HCT116 (cell line): ENCODE results near the gene MYBPHL. TPM values are rescaled to one million over a fixed set of nuclear protein-coding genes. Genes with fewer than 3 reads are reported as not detected.
A peak's percentile ranks its signal among the peaks of the same experiment; 100 is the strongest.

ENCODE experiments used
- ATAC-seq: fragments of 200-7000 bp; cut with Tn5 transposase; 2 replicates; pipeline ENCODE4 v1.9.1; 2020; ENCODE audit warnings: mild to moderate bottlenecking, moderate library complexity
- BruUV-seq: library from RNA; stranded (reverse); fragments of 400-500 nt; replicated peaks from 2 replicates; lab custom pipeline; 2021; lab: Mats Ljungman, UMichigan
- CTCF ChIA-PET: fragments of 300-600 bp; sonication (Branson Sonifier 250); formaldehyde crosslinking; loops from one replicate; lab custom pipeline; 2021; ENCODE audit warnings: antibody characterized with exemption; lab: Charles Lee
- POLR2A ChIA-PET: fragments of 300-600, 350-600 bp; sonication (Branson Sonifier 250); formaldehyde crosslinking; loops from one replicate; lab custom pipeline; 2021; ENCODE audit warnings: antibody characterized with exemption; lab: Charles Lee
- RAD21 ChIA-PET, 2 experiments: fragments of 300-600 bp; sonication (Branson Sonifier 250); formaldehyde crosslinking; loops; one replicate each; lab custom pipeline; 2023; ENCODE audit warnings: low total read pairs in 2 of 2; ENCODE audit not compliant: uncharacterized antibody in 2 of 2, unreplicated experiment in 2 of 2, low non-redundant PET in 1 of 2; lab: Charles Lee
- DNase-seq: peaks from one replicate; pipeline ENCODE4 v3.0.0-alpha.2; 2010; ENCODE audit warnings: low read depth, low spot score
- H2AFZ ChIP-seq: fragments of 200-600 bp; shearing (Covaris generic), sonication (generic); 2 replicates; pipeline ENCODE4 v1.6.1; 2017; ENCODE audit warnings: low read depth, mixed run types, mixed read lengths, antibody characterized with exemption, low read length; ENCODE audit not compliant: poor library complexity, severe bottlenecking
- H3K27ac ChIP-seq: 2 replicates; pipeline ENCODE4 v1.5.1; 2012; ENCODE audit warnings: low read depth, low read length
- H3K27me3 ChIP-seq: fragments of 200-600 bp; sonication (generic); 2 replicates; pipeline ENCODE4 v1.6.1; 2016; ENCODE audit warnings: mixed run types, low read length, mixed read lengths; ENCODE audit not compliant: insufficient read depth
- H3K36me3 ChIP-seq, 2 experiments: fragments of 200-500 bp in 1 of 2; fragments of 200-600 bp in 1 of 2; sonication (Bioruptor generic) in 1 of 2; sonication (generic) in 1 of 2; 2 replicates each; pipeline versions ENCODE4 v1.5.1 to v1.6.1; 2014 to 2016; ENCODE audit warnings: low read length in 2 of 2, inconsistent platforms in 1 of 2, mixed read lengths in 1 of 2, mixed run types in 1 of 2; ENCODE audit not compliant: insufficient read depth in 2 of 2, control insufficient read depth in 1 of 2
- H3K4me1 ChIP-seq, 2 experiments: fragments of 200-600 bp in 1 of 2; sonication (generic) in 1 of 2; 2 replicates each; pipeline versions ENCODE4 v1.5.1 to v1.6.1; 2012 to 2017; ENCODE audit warnings: low read length in 2 of 2, inconsistent platforms in 1 of 2, mild to moderate bottlenecking in 1 of 2, mixed read lengths in 1 of 2, mixed run types in 1 of 2, moderate library complexity in 1 of 2; ENCODE audit not compliant: insufficient read depth in 2 of 2, control insufficient read depth in 1 of 2
- H3K4me2 ChIP-seq: fragments of 200-600 bp; sonication (generic); 2 replicates; pipeline ENCODE4 v1.6.1; 2017; ENCODE audit warnings: mixed run types, low read length, mixed read lengths
- H3K4me3 ChIP-seq, 2 experiments: fragments of 200-600 bp in 1 of 2; sonication (generic) in 1 of 2; replicated peaks in 1 of 2; 2 replicates each; pipeline ENCODE4 v1.5.1; 2011 to 2016; ENCODE audit warnings: low read length in 2 of 2, control low read depth in 1 of 2, low read depth in 1 of 2, mild to moderate bottlenecking in 1 of 2, mixed read lengths in 1 of 2, mixed run types in 1 of 2
- H3K79me2 ChIP-seq: fragments of 200-600 bp; sonication (generic); 2 replicates; pipeline ENCODE4 v1.6.1; 2017; ENCODE audit warnings: mild to moderate bottlenecking, mixed run types, low read length, moderate library complexity, mixed read lengths; ENCODE audit not compliant: insufficient read depth
- H3K9ac ChIP-seq: fragments of 200-600 bp; sonication (generic); 2 replicates; pipeline ENCODE4 v1.6.1; 2016; ENCODE audit warnings: low read length, mixed read lengths
- H3K9me2 ChIP-seq: fragments of 200-600 bp; sonication (generic), shearing (Covaris generic); 2 replicates; pipeline ENCODE4 v1.6.1; 2017; ENCODE audit warnings: mixed run types, mild to moderate bottlenecking, moderate library complexity; ENCODE audit not compliant: insufficient read depth
- H3K9me3 ChIP-seq, 2 experiments: fragments of 200-500 bp in 1 of 2; fragments of 200-600 bp in 1 of 2; sonication (Bioruptor generic) in 1 of 2; sonication (generic) in 1 of 2; 2 replicates each; pipeline ENCODE4 v1.6.1; 2014 to 2017; ENCODE audit warnings: low read length in 2 of 2, mixed read lengths in 2 of 2, inconsistent platforms in 1 of 2, low read depth in 1 of 2, mild to moderate bottlenecking in 1 of 2, mixed run types in 1 of 2, moderate library complexity in 1 of 2; ENCODE audit not compliant: control insufficient read depth in 1 of 2, insufficient read depth in 1 of 2
- H4K20me1 ChIP-seq: fragments of 200-600 bp; sonication (generic), shearing (Covaris generic); 2 replicates; pipeline ENCODE4 v1.6.1; 2017; ENCODE audit warnings: mixed run types, mild to moderate bottlenecking, moderate library complexity; ENCODE audit not compliant: insufficient read depth
- CBX3 ChIP-seq: IDR thresholded peaks from 2 replicates; pipeline ENCODE4 v1.6.1; 2012; ENCODE audit warnings: low read depth
- CEBPB ChIP-seq: IDR thresholded peaks from 2 replicates; pipeline ENCODE4 v1.6.1; 2012; ENCODE audit warnings: low read depth
- EZH2 ChIP-seq: fragments of 200-600 bp; sonication (generic); IDR thresholded peaks from 2 replicates; pipeline ENCODE4 v1.6.1; 2017; ENCODE audit warnings: antibody characterized with exemption, mixed run types
- MAX ChIP-seq: IDR thresholded peaks from 2 replicates; pipeline ENCODE4 v1.6.1; 2012
- POLR2AphosphoS5 ChIP-seq: IDR thresholded peaks from 2 replicates; pipeline ENCODE4 v1.6.1; 2011; ENCODE audit warnings: mild to moderate bottlenecking, low read depth, low read length, moderate library complexity
- RAD21 ChIP-seq: IDR thresholded peaks from 2 replicates; pipeline ENCODE4 v1.6.1; 2012; ENCODE audit warnings: low read depth, mild to moderate bottlenecking
- SP1 ChIP-seq: IDR thresholded peaks from 2 replicates; pipeline ENCODE4 v1.6.1; 2012; ENCODE audit warnings: low read depth
- TCF7L2 ChIP-seq: IDR thresholded peaks from 2 replicates; pipeline ENCODE4 v1.7.0; 2011; ENCODE audit warnings: borderline replicate concordance, inconsistent platforms; ENCODE audit not compliant: insufficient read depth, insufficient read length; ENCODE audit errors: extremely low read depth
- YY1 ChIP-seq: IDR thresholded peaks from 2 replicates; pipeline ENCODE4 v1.6.1; 2011; ENCODE audit warnings: low read length, low read depth, moderate library complexity, mild to moderate bottlenecking; ENCODE audit not compliant: insufficient replicate concordance; ENCODE audit errors: extremely low read depth
- ZNF274 ChIP-seq: fragments of 200-500 bp; sonication (Bioruptor generic); IDR thresholded peaks from 2 replicates; pipeline ENCODE4 v1.6.1; 2014; ENCODE audit warnings: mild to moderate bottlenecking, low read depth, low read length, inconsistent platforms
- intact Hi-C: fragments of 100-400 bp; cut with micrococcal nuclease; formaldehyde crosslinking; loops from 2 replicates; pipeline ENCODE4 v1.10.0; 2022
- total RNA-seq: library from RNA; stranded (reverse); gene quantifications from one replicate; pipeline ENCODE4 v1.2.1, GENCODE V29; 2021; ENCODE audit not compliant: unreplicated experiment
- TF ChIP-seq, protein P1 (sequence below): IDR thresholded peaks from 2 replicates; pipeline ENCODE4 v1.6.1; 2011; ENCODE audit warnings: mild to moderate bottlenecking, low read length, moderate library complexity; ENCODE audit not compliant: insufficient replicate concordance; ENCODE audit errors: extremely low read depth
- TF ChIP-seq, protein P2 (sequence below): IDR thresholded peaks from 2 replicates; pipeline ENCODE4 v1.6.1; 2012; ENCODE audit warnings: low read depth
- TF ChIP-seq, protein P3 (sequence below), 3 experiments: fragments of 200-600 bp in 1 of 3; sonication (generic) in 1 of 3; IDR thresholded peaks in 2 of 3; conservative IDR thresholded peaks in 1 of 3; 2 replicates each; pipeline ENCODE4 v1.5.1; 2012 to 2017; ENCODE audit warnings: low read depth in 2 of 3, low read length in 2 of 3, antibody characterized with exemption in 1 of 3, borderline replicate concordance in 1 of 3, control low read depth in 1 of 3, mild to moderate bottlenecking in 1 of 3, mixed read lengths in 1 of 3, mixed run types in 1 of 3, moderate library complexity in 1 of 3; ENCODE audit not compliant: insufficient read depth in 1 of 3

MYBPHL gene
- total RNA-seq, 1 experiment from 2014 or later = 1.0 TPM

- intact Hi-C loops = loop anchor here (2.0 kb wide), 5 partner anchors 63 to 435 kb away; no protein-coding TSS in a partner anchor
- H3K4me3 ChIP-seq = no peak overlapping the region
- ChIA-PET POLR2A (interaction anchor here (0.6 kb wide), 1 partner anchor 301 kb away, joined by 3 read pairs; the partner anchor contains the start of gene CLCC1), CTCF (interaction anchor here (0.6 to 1.0 kb wide), 6 partner anchors 21 to 947 kb away, joined by 3 to 7 read pairs (median 3); a partner anchor contains a TSS), RAD21 (no interaction called here)
- no peak overlapping the region for H2AFZ ChIP-seq
- peak; percentile 96 for ATAC-seq
- H3K9ac ChIP-seq = no peak overlapping the region
- H3K27ac ChIP-seq = peak overlapping the region; percentile 2; the same call in 1 of the 2 replicates
- H3K9me3 ChIP-seq = no peaks in the 10 kb centered on the region
- H3K79me2 ChIP-seq = no peaks in the 10 kb centered on the region
- peak; percentile 88 for DNase-seq
- H3K4me2 ChIP-seq = no peak overlapping the region
- H3K36me3 ChIP-seq = peaks cover 0 to 4% of the 10 kb centered on the region in 2 experiments; a peak in 1 of 4 replicates
- no peaks in the 10 kb centered on the region for H3K9me2 ChIP-seq
- H3K27me3 ChIP-seq = no peaks in the 10 kb centered on the region
- H4K20me1 ChIP-seq = no peaks in the 10 kb centered on the region
- TF ChIP-seq MAX (peak; percentile 88), EZH2 (no peak), YY1 (peak; percentile 47), CBX3 (no peak; the same call in 1 of the 2 replicates), RAD21 (peak; percentile 96), SP1 (no peak), POLR2AphosphoS5 (peak; percentile 20; the same call in 1 of the 2 replicates), TCF7L2 (peak; percentile 20), ZNF274 (no peak), CEBPB (no peak)
- TF ChIP-seq, protein P1, sequence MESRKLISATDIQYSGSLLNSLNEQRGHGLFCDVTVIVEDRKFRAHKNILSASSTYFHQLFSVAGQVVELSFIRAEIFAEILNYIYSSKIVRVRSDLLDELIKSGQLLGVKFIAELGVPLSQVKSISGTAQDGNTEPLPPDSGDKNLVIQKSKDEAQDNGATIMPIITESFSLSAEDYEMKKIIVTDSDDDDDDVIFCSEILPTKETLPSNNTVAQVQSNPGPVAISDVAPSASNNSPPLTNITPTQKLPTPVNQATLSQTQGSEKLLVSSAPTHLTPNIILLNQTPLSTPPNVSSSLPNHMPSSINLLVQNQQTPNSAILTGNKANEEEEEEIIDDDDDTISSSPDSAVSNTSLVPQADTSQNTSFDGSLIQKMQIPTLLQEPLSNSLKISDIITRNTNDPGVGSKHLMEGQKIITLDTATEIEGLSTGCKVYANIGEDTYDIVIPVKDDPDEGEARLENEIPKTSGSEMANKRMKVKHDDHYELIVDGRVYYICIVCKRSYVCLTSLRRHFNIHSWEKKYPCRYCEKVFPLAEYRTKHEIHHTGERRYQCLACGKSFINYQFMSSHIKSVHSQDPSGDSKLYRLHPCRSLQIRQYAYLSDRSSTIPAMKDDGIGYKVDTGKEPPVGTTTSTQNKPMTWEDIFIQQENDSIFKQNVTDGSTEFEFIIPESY = peak; percentile 60
- TF ChIP-seq, protein P2, sequence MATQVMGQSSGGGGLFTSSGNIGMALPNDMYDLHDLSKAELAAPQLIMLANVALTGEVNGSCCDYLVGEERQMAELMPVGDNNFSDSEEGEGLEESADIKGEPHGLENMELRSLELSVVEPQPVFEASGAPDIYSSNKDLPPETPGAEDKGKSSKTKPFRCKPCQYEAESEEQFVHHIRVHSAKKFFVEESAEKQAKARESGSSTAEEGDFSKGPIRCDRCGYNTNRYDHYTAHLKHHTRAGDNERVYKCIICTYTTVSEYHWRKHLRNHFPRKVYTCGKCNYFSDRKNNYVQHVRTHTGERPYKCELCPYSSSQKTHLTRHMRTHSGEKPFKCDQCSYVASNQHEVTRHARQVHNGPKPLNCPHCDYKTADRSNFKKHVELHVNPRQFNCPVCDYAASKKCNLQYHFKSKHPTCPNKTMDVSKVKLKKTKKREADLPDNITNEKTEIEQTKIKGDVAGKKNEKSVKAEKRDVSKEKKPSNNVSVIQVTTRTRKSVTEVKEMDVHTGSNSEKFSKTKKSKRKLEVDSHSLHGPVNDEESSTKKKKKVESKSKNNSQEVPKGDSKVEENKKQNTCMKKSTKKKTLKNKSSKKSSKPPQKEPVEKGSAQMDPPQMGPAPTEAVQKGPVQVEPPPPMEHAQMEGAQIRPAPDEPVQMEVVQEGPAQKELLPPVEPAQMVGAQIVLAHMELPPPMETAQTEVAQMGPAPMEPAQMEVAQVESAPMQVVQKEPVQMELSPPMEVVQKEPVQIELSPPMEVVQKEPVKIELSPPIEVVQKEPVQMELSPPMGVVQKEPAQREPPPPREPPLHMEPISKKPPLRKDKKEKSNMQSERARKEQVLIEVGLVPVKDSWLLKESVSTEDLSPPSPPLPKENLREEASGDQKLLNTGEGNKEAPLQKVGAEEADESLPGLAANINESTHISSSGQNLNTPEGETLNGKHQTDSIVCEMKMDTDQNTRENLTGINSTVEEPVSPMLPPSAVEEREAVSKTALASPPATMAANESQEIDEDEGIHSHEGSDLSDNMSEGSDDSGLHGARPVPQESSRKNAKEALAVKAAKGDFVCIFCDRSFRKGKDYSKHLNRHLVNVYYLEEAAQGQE = no peak
- TF ChIP-seq, protein P3, sequence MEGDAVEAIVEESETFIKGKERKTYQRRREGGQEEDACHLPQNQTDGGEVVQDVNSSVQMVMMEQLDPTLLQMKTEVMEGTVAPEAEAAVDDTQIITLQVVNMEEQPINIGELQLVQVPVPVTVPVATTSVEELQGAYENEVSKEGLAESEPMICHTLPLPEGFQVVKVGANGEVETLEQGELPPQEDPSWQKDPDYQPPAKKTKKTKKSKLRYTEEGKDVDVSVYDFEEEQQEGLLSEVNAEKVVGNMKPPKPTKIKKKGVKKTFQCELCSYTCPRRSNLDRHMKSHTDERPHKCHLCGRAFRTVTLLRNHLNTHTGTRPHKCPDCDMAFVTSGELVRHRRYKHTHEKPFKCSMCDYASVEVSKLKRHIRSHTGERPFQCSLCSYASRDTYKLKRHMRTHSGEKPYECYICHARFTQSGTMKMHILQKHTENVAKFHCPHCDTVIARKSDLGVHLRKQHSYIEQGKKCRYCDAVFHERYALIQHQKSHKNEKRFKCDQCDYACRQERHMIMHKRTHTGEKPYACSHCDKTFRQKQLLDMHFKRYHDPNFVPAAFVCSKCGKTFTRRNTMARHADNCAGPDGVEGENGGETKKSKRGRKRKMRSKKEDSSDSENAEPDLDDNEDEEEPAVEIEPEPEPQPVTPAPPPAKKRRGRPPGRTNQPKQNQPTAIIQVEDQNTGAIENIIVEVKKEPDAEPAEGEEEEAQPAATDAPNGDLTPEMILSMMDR (IDR thresholded peaks at IDR 0.05 in 2 of 3, conservative IDR thresholded peaks at IDR 0.05 in 1 of 3; ENCODE audit: borderline replicate concordance in 1 of 3, insufficient read depth in 1 of 3, low read depth in 2 of 3, low read length in 2 of 3) = peak; percentile 99 to 100 (median 99)
- peaks cover 0 to 9% of the 10 kb centered on the region in 2 experiments; a peak in 2 of 4 replicates for H3K4me1 ChIP-seq
- BruUV-seq = no TSS peak
These were observed 43.0 kb downstream of the MYBPHL start for GRCh38 chr1:109263597-109264378.
